NCI-H2227 (cell line): ENCODE data around the gene CRYZ.
"Not testable (repeated sequence)": the region's sequence is repeated elsewhere in the genome, so short reads cannot be mapped to it uniquely, and the experiment has no call there.

Source experiments
- DNase-seq: peaks from one replicate; lab custom pipeline; 2025; ENCODE audit not compliant: unreplicated experiment; lab: John Stamatoyannopoulos, UW

CRYZ gene

GRCh38 chr1:74681851-74682250, 51.0 kb downstream of the CRYZ start:
- no peak for DNase-seq

GRCh38 chr1:74681449-74681848, 51.4 kb downstream of the CRYZ start:
- DNase-seq, result no peak

GRCh38 chr1:74681001-74681400, 51.8 kb downstream of the CRYZ start:
- no peak for DNase-seq

GRCh38 chr1:74679811-74680210, 53.0 kb downstream of the CRYZ start:
- peak; percentile 16 for DNase-seq

- no peak for DNase-seq
These were observed 54.9 kb downstream of the CRYZ start for GRCh38 chr1:74677926-74678325.

GRCh38 chr1:74674278-74675048, 58.4 kb downstream of the CRYZ start:
- no peak for DNase-seq

GRCh38 chr1:74673351-74674111, 59.3 kb downstream of the CRYZ start, which contains the start of gene ERICH3:
Gene ERICH3, minus strand, starts transcription at chr1:74673792. Its CDS starts 273 bp downstream, at chr1:74673519.
- DNase-seq, result peak; percentile 67

- not testable (repeated sequence) for DNase-seq
These were observed 62.0 kb downstream of the CRYZ start for GRCh38 chr1:74670866-74671265.
